GM15510 (cell line): ENCODE results near the gene GABRA5.

Experiments used
- POLR2A ChIP-seq: IDR thresholded peaks from 3 replicates; pipeline ENCODE4 v1.6.1; 2011; ENCODE audit warnings: borderline replicate concordance; ENCODE audit not compliant: insufficient read length; ENCODE audit errors: extremely low read depth

Gene GABRA5

GRCh38 chr15:26866298-26867199 is at the start of gene GABRA5:
TSS of gene GABRA5 (plus strand) at chr15:26867062. CDS start at chr15:26869249, 2,187 bp downstream.
- TF ChIP-seq POLR2A = no peak

GRCh38 chr15:26831951-26832350 is 34.9 kb upstream of the GABRA5 start:
- TF ChIP-seq POLR2A = no peak

- no peak for TF ChIP-seq POLR2A
Observed at GRCh38 chr15:26838742-26839460, 28.0 kb upstream of the GABRA5 start.

- no peak for TF ChIP-seq POLR2A
Observed at GRCh38 chr15:26841514-26841913, 25.3 kb upstream of the GABRA5 start.

GRCh38 chr15:26841941-26842340 is 24.9 kb upstream of the GABRA5 start:
- no peak for TF ChIP-seq POLR2A

- TF ChIP-seq POLR2A = no peak
Observed at GRCh38 chr15:26842391-26842790, 24.5 kb upstream of the GABRA5 start.

- no peak for TF ChIP-seq POLR2A
Observed at GRCh38 chr15:26844901-26845300, 22.0 kb upstream of the GABRA5 start.

GRCh38 chr15:26848498-26848897 is 18.4 kb upstream of the GABRA5 start:
- no peak for TF ChIP-seq POLR2A

- no peak for TF ChIP-seq POLR2A
Observed at GRCh38 chr15:26850161-26850560, 16.7 kb upstream of the GABRA5 start.

- TF ChIP-seq POLR2A = no peak
Observed at GRCh38 chr15:26852980-26853379, 13.9 kb upstream of the GABRA5 start.

GRCh38 chr15:26854435-26854834 is 12.4 kb upstream of the GABRA5 start:
- no peak for TF ChIP-seq POLR2A

- no peak for TF ChIP-seq POLR2A
Observed at GRCh38 chr15:26864664-26865191, 2.1 kb upstream of the GABRA5 start.

GRCh38 chr15:26867200-26868007 is 542 bp downstream of the GABRA5 start:
- no peak for TF ChIP-seq POLR2A

- TF ChIP-seq POLR2A = no peak
Observed at GRCh38 chr15:26868029-26868685, 1.3 kb downstream of the GABRA5 start.
